Right ventricle myocardium superior (tissue), 1 donor: ENCODE data around the gene KIF17. TPM values are rescaled to one million over a fixed set of nuclear protein-coding genes. Genes with fewer than 3 reads are reported as not detected.
"Not testable (repeated sequence)": the region's sequence is repeated elsewhere in the genome, so short reads cannot be mapped to it uniquely, and the experiment has no call there.

Experiments
- ATAC-seq: fragments of 200-7000 bp; cut with Tn5 transposase; one replicate; pipeline ENCODE4 v1.9.1; 2020; ENCODE audit warnings: mild to moderate bottlenecking; ENCODE audit not compliant: poor library complexity
- DNase-seq: peaks from one replicate; pipeline ENCODE4 v3.0.0-alpha.2; 2020
- intact Hi-C: fragments of 100-400 bp; cut with DNase I; formaldehyde crosslinking; loops from one replicate; pipeline ENCODE4 v1.11.2; 2022
- total RNA-seq: library from RNA; stranded (reverse); fragmentation: NEBNext Ultra II Directional; extraction: Animal tissue kit (Norgen Biotek cat#: 25700); gene quantifications from one replicate; pipeline ENCODE4 v1.2.1, GENCODE V29; 2021
- donor health status: DM: no; HTN: yes; CAD: no; lungs with severe emphysema.

Gene KIF17
- total RNA-seq, 1 donor from 2014 or later: 5.2 TPM

DNA sequence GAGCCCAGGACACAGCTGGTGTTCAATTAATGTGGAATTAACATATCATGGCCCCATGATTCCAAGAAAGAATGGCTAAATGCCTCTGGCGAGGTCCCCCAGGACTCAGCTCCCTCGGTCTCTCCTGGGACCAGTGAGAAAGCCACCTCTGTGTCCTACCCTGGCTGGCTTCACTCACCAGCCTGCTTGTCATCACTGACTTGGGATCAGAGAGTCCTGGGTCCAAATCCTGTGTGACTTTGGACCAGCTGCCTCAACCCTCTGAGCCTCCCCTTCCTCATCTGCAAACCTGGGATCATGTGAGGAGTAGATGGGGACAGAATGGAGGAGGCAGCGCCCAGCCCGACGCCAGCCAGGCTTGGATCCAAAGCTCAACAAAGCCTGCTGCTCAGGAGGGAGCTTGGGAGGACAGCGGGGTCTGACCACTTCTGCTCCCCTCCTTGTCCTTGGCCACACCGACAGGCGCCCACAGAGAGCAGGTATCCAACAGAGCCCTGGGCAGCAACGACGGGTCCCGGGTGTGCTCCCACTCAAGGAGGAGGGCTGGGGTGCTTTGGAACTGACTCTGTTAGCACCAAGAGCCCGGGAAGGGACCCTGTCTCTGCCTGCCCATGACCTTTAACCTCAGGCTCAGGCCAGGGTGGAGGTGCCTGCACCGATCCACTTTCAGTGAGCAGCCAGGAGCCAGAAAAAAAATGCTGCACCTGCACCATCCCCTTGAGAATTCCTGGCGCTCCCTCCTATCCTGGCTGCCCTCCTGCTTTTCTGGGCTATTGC lies 11.5 kb upstream of the KIF17 start:
- intact Hi-C loops: no loop called here
- DNase-seq: no peak
- ATAC-seq: no peak

DNA sequence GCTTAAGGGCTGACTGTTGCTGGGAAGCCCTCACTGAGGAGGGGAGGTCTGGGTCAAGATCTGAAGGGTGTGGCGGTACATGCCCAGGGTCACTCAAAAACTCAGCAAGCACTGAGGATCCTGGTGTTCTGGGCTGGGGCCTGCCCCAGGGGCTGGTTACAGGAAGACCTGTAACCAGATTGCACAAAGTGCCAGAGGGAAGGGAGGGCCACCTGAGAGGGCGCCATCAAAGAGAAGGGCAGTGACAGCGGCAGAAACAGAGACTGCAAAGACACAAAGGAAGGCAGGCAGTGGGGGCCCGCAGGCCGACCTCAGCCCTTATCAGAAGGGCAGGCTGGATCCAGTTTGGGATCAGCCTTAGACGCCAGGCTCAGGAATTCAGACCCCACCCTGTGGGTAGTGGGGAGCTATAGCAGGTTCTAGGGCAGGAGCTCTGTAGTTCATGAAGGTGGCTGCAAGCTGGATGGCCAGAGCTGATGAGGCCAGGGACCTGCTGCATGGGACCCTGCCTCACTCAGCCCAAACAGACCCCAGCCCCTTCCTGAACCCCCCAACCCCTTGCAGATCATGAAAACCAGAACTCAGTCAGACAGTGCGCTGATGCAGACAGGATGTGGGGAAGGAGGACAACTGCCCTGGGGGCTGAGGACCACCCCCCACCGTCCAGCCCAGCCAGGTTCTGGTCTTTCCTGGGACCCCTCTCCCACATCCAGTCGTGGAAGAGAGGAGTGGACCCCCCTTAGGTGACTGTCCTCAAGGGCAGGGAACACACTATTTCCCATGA lies 10.8 kb upstream of the KIF17 start:
- intact Hi-C loops: no loop called here
- ATAC-seq (no peak), DNase-seq (no peak)

DNA sequence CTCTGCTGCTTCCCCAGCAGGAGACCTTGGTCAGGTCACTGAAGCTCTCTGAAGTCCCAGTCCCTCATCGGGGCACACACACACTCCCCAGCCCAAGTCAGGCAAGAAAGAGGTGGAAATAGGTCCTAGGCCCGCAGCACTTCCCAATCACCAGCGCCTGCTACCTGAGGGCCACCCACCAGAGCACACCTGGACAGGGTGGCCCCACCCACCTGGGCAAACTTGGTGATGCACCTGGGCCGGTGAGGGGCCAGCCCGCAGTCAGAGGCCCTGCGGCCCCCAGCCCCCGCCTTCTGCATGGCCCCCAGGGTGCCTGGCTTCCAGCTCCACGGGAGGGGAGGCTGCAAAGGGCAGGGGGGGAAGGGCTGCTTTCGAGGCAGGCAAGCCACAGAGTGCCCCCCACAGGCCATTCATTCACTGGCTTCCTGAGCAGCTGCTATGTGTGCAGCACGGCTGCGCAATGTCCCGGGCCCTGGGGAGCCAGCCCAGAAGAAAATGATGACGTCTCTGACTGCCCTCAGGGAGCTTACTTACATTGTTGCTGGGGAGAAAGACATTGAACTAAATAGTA lies 10.0 kb upstream of the KIF17 start:
- DNase-seq (no peak), ATAC-seq (no peak)
- intact Hi-C loops: no loop called here

DNA sequence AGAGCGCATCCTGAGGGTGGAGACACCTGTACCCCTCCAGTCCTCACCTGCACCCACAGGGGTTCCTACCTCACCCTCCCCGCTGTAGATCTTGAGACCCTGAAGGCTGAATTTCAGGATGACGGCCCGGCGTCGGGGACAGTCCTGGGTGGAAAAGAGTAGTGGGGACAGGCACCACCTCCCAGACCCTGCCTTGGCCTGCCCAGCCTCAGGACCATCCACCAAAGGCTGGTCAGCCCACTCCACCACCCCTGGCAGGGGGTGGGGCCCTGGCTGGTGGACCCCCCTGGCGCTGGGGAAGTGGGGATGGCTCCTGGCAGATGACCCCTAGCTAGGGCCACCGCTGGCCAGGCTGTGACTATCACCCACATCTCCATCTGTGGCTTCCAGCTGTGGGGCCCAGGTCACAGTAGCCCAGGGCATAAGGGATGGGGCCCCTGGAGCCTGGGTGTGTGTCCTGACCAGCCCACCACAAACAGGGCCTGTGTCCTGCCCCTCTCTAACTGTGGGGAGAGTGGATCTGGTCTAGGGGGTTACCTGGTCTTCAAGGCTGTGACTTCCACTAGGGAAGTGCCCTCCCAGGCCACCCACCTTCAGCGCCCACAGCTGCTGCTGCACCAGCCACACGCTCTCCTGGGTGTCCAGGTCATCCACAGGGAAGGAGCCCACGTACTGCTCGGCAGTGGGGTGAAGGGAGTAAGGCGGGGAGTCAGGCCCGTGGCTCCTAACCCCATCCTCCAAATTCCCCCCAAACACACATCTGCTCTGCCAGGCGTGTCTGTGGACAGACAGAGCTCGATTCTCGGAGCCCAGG lies 9.3 kb upstream of the KIF17 start:
- ATAC-seq: no peak
- no peak for DNase-seq
- intact Hi-C loops: no loop called here

DNA sequence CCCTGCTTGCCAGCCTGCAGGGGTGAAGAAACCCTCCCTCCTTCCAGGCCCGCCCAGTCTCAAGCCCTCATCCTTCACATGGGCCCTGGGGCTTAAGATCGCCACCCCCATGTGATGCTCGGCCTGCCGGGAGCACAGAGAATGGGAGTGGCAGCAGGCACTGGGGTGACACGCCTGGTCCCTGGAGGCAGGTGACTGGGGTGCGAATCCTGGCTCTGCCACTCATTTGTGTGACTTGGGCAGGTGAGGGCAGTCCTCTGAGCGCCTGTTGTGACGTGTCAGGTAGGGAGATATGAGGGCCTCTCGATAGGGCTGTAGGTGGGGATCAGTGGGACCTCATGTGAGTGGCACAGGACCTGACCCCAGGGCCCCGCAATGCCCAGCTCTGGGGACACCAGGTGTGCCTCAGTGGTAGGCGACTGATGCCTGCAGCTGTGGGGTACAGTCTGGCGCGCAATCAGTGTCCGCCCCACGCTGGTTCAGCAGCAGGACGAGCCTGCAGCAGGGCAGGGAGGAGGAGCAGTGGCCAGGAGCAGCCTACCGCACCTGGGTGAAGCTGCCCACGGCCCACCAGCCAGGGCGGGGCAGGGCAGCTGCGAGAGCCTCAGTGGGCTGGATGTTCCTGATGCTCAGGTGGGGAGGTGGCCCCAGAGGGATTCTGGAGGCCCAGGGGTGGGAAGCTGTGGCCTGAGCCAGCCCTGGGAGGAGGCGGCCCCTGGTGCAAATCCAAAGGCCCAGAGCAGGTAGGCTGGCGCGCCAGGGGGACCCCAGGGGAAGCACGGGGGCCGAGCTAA lies 8.5 kb upstream of the KIF17 start:
- no peak for DNase-seq
- ATAC-seq: no peak
- intact Hi-C loops: no loop called here

DNA sequence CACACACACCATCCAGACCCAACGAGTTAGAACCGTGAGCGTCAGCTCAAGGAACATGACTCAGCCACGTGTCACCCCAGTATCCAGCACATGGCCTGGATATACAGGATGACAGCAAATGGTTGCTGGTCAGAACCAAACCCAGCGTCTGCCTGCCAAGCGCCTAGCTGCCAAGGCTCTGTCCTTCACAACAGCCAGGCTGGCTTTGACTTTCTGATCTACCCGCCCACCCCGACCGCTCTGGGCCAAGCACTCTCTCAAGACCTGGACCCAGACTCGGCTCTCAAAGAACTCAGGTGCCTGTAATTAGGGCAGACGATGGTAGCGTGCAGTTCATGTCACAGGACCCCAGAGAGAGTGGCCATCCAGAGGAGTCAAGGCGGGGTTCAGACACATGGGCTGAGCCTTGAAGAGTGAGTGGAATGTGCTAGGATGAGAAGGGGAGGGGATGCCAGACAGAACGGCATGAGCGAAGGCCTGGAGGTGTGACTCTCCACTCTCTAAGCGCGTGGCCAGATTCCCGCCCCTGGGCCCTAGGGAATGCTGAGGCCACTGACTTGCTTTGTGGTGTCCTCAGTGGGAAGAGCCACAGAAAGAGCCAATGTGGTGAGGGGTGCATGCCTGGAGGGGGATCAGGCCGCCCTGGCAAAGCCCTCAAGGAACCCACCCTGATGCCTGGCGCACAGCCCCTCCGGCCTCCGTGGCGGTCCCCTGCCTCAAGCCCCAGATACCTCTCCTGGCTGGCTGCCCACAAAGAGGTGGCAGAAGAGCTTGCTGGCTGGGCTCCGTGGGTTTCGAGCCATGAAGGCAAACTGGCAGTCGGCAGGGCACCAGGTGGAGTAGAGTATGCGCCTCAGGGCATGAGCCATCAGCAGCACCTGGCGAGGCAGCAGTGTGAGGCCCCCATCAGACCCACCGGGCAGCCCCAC lies 7.6 kb upstream of the KIF17 start:
- intact Hi-C loops: no loop called here
- ATAC-seq (no peak), DNase-seq (no peak)

DNA sequence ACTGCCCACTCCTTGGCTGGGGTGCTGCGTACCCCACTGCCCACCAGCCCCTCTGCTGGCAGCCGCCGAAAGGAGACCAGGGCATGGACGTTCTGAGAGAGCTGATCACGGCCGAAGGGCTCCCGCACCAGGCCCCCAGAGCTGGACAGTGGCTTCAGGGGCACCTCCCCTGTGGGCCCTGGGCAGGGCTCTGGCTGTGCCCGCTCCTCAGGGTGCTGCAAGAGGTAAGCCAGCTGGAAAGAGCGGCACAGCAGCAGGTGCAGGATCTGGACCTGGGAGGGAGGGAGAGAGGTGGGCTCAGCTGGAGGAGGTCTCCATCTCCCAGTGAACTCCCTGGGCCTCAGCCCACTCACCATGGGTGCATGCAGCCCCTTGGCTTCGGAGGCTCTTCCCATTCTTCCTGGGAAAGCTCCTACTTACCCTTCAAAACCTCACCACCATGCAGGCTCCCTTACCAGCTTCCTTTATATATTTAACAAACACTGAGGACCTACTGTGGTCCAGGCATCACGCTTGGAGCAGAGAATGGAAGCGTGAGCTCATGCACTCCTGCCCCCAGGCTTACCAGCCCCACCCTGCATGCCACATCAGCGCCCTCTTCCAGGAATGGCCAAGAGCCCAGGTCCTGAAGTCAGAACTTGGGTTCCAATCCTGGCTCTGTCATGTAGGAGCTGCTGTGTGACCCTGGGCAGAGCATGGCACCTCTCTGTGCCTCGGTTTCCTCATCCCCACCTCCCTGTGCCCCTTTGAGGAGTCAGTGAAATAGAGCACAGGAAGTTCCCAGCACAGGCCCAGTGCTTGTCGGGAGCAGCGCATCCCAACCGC lies 6.8 kb upstream of the KIF17 start:
- DNase-seq (no peak), ATAC-seq (no peak)
- intact Hi-C loops: no loop called here

DNA sequence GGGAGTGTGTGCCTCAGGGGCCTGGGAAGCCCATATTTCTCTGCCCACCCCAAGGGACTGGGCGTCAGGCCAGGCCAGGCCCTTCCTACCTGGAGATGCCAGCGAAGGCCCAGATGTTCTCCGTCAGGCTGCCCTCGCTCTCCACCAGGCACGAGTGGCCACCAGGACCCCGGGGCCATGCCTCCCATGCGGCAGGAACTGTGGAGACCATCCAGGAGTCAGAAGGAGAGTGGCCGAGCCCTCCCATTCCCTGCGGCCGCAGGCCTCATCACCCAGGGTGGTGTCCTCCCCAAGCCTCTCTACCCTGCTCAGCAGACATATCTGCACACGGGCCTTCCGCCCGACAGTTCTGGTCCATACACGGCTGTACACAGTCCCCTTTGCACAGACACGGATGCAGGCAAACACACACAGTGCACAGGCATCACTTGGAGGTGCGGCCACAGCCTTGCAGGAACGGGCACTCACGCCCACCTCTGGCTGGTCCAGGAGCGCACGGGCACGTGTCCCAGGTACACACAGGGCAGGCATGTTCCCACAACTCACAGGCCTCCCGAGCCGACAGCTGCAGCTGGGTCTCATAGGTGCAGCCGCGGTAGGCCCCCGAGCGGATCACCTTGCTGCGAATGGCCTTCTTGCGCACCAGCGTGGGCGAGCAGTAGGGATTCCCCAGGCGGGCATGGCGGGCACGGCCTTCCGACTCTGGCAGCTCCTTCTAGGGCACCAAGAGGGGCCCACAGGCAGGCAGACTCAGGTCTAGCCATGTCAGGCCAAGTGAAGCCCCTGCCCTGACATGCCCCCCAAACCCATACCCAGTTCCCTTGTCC lies 5.9 kb upstream of the KIF17 start:
- DNase-seq: no peak
- ATAC-seq: no peak
- intact Hi-C loops: no loop called here

DNA sequence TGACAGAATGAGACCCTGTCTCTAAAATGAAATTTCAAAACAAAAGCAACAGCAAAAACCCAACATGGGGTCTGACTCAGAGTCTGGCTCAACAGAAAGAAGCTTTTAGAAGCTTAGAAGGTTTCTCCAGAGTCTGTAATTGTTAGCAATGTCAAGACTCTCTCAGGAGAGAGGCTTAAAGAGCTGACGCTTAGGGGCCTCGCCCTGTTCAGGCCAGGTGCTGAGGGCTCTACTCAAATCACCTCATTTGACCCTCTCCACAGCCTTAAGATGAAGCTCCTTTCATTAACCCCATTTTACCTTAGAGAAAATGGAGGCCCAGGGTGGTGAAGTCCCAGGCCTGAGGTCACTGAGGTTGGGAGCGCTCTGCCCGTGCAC lies 5.3 kb upstream of the KIF17 start:
- DNase-seq (no peak), ATAC-seq (no peak)
- intact Hi-C loops: no loop called here

DNA sequence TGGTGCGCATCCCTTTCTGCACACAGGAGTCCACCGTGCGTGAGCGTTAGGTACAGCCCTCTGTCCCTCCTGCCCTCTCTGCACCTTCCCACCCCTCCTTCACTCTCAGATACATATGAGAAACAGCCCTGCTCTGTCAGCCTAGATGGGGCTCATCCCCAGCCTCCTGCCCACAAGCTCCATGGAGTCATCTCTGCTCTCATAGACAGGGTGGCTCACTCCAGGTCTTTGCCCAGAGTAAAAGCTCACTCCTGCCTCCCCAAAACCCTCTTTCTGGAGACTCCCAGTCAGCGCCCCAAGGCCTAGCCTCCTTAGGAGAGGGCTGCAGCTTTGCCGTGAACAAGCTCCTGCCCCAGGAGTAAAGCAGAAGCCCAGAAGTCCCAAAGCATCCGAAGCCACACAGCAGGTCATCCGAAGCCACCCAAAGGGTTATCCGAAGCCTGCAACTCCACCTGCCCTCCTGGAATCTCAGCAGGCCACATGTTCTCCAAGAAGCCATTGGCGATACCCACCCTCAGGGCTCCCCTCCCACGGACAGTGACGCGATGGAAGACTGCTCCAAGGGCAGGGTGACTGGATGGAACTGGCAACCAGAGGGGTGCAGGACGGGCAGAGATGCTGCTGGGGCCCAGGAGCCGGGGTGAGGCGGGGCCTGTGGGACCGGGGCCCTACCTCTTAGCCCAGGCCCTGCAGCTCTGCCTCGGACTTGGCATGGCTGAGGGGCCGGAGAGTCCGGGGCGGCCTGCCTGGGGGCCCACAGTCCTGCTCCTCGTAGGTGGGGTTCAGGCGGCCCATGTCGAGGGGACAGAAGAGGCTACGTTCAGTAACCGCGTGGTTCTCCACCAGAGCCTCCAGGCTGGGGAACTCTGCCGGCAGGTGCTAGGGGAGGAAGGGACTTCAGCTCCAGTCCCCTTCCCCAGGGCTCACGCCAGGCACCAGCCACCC lies 3.6 kb upstream of the KIF17 start:
- intact Hi-C loops: no loop called here
- DNase-seq (no peak), ATAC-seq (no peak)

DNA sequence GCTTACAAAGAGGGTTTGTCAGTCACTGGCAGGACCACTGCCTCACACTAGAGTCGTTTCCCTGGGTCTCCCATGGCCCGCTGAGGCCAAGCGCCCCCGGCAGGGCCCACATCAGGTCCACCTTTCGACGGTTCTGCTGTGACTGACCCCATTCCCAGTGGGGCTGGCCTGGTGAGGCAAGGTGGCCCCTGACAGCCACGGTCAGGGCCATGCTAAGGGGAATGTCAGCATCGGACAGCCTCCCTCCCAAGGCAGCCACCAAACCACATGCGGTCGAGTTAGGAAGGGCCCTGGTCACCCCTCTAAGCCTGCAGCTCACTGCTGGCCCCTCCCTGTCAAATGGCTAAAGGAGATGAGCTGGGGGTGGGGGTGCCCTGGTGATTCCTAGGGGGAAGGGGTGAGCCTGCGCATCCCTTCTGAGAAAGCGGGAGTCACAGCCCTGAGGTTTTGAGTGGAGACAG lies 2.9 kb upstream of the KIF17 start:
- ATAC-seq (no peak), DNase-seq (peak; percentile 15)
- intact Hi-C loops: no loop called here

DNA sequence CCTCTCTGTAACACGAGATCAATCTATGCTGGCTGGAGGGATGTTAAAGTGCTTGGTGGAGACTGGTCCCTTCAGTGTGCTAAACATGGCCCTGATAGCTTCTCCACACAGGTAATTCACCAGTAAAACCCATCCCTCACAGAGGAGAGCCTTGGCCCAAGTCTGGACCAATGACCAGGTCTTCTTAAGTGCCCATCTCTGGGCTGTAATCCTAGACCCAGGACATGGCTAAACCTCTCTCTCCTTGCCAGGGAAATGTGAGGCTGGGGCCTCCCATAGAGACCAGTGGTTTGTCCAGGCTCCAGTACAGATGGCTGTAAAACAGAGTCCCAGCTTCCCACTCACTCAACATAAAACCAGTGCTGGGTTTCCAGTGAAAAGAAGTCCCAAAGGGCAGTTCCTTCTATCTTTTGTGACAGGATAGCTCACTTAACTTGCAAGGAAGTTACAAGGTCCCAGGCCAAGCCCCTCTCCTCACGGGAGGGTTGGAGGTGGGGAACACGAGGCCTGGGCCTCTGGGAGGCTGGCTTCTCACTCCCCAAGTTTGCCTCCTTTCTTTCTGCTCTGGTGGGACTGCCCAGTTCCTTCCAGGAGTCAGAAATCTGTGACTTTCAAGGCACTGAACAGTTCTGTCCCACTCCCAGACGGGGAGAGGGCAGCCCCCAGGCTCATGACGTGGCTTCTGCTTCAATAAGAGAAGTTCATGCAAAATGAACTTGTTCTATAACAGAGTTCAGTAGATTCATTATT lies 2.2 kb upstream of the KIF17 start:
- intact Hi-C loops: no loop called here
- peak; percentile 4 for DNase-seq
- no peak for ATAC-seq

DNA sequence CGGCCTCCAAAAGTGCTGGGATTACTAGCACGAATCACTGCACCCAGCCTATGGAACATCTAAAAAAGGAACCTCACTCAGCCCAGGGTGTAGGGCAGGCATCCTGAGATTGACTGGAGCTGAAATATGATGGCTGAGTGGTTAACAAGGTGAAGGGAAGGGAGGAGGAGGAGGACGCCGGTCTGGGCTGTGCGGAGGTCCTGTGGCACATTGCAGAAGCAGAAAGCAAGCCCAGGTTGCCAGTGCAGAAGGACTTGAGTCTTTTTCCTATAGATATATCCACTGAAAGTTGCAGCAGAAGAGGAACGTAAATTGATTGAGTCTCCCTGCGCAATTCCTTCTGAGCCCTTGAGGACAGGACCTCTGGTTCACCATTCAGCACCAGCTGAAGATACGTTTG lies 1.5 kb upstream of the KIF17 start:
- intact Hi-C loops: no loop called here
- peak; percentile 13 for DNase-seq
- ATAC-seq: no peak

DNA sequence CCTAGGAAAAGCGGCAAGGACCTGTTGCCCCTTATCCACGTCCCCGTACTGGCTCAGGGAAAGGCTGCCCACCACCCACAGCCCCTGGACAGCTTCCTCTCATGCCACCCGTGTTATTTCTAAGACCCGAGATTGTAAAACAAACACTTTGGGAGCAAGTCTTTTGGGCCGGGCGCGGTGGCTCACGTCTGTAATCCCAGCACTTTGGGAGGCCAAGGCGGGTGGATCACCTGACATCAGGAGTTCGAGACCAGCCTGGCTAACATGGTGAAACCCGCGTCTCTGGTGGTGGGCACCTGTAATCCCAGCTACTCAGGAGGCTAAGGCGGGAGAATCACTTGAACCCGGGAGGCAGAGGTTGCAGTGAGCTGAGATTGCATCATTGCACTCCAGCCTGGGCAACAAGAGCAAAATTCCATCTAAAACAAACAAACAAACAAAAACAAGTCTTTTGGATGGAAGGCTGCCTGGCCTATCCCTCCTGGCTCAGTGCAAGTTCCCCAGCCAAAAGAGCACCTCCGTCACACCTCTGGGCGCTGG lies 606 bp upstream of the KIF17 start:
- DNase-seq, ATAC-seq, intact Hi-C loops: not testable (repeated sequence)
